ENCODE results near the gene CCL22.
"Not testable (repeated sequence)": the region's sequence is repeated elsewhere in the genome, so short reads cannot be mapped to it uniquely, and the experiment has no call there.

Gene CCL22

DNA sequence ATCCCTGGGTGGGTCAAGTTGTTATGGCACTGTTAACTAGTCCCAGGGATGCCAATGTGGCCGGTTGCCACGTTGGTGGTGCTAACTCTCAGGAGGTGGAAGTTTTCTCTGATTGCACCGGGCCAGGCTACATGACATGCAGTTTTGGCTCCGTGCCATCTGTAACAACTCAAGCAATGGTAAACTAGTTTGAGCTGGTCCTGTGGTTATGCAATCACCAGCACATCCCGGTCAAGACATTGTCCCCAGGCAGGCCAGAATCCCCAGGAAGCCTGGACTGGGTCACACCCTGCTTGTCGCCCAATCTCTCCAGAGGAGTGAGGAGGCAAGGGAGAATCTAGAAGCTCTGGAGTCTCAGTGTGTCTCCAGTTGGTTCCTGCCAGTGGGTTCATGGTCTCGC lies 35.9 kb downstream of the CCL22 start:
- DNase-seq (ENCODE audit: low spot score) = no peak

DNA sequence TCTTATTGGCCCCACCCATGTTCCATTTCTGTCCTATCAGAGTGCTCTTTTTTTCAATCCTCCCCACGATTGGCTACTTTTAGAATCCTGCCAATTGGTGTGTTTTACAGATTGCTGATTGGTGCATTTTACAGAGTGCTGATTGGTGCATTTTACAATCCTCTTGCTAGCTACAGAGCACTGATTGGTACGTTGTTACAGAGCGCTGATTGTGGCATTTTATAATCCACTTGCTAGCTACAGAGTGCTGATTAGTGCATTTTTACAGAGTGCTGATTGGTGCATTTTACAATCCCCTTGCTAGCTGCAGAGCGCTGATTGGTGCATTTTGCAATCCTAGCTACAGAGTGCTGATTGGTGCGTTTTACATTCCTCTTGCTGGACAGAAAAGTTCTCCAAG lies 36.4 kb downstream of the CCL22 start:
- no peak for DNase-seq (ENCODE audit: low spot score)

DNA sequence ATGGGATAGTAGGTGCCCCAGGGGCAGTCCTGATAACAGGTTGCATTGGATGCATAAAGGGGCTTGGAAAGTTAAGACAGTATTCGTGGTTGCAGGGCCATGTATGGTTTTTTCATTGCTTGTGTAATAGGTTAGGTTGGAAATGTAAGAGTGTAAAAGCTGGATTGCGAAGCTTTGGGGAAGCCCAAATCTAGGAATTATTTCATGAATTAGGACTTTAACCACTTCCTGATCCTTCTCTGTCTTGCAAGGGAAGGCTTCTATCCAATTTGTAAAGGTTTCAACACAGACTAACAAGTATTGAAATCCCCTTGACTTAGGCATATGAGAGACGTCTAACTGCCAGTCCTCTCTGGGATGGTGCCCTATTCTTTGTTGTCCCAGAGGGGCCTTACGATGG lies 38.2 kb downstream of the CCL22 start:
- no peak for DNase-seq (ENCODE audit: low spot score)

DNA sequence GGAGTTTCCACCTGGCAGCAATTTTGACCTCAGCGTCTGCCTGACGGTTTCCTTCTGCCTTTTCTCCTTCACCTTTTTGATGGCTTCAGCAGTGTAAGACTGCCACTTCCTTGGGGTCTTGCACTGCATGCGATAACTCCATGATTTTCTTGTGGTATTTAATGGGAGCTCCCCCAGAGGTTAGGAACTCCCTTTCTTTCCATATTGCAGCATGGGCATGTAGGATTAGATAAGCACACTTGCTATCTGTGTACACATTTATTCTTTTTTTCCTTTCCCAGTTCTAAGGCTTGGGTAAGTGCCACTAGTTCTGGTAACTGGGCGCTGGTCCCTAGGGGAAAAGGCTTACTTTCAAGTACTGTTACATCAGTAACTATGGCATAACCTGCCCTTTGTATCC lies 38.9 kb downstream of the CCL22 start:
- DNase-seq (ENCODE audit: low spot score) = not testable (repeated sequence)

DNA sequence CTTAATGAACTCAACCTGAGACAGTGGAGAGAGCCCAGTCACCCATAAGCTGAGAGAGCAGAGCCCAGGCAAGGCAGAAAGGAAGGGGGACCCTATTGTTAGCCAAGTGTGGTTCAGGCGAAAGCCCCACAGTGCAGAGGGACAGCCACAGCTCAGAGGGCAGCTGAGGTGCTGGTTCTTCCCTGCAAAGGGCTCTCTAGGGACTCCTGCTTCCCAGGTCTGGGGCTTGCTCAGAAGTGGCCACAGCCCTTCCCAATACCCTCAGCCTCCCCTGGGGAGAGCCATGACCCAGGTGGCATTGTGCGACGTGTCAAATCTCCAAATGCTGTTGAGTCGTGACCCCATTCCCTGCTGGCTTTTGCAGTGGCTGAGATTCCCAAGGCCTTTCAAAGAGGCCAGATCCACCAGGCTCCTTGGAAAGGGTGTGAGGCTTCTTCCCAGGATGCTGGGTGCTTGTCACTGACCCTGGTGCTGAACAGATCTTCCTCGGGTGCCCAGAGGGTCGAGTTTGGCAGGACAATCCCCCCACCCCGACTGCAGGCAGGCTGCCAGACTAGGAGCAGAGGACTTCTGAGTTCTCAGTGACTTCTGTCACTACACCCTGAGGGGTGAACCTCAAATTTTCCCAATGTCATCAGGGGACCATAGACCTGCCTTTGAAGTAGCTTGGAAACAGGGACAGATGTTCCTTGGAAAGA lies 43.5 kb downstream of the CCL22 start:
- DNase-seq (ENCODE audit: low spot score) = no peak

DNA sequence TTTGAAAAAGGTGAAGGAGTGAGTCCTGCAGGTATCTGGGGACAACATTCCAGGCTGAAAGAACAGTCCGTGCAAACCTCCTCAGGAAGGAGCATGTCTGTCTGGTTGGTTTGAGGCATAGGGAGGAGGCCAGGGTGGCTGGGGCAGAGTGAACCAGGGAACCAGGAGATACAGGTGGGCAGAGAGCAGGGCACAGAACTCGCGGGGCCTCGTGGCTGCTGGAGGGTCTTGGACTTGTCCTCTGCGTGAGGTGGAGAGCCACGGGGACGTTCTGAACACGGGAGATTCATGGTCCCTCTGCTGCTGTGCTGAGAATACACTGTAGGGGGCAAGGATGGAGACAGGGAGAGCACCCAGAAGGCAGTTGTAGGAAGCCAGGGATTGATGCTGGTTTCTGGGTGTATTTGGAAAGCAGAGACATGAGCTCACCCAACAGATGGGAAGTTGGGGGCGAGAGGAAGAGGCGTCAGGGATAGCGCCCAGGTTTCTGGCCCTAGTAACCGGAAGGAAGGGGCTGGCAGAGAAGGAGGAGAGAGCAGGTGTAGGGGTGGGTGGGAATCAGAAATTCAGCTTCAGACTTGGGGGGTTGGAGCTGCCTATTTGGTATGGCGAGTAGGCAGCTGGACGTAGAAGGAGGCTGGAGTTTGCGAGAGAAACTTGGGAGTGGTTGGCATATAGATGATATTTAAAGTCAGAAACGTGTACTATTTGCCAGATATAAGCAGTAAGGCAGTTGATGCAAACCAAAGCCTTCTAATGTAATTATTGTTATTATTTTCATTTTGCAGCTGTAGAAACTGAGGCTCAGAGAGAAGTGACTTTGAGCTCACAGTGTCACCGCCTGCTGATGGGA lies 45.6 kb downstream of the CCL22 start, which contains the start of gene CCL17:
CCL17 (plus strand) TSS at position 803 of the 853 bp plus-strand sequence. CDS start 9,166 bp downstream, outside the sequence.
- DNase-seq (ENCODE audit: low spot score) = no peak

DNA sequence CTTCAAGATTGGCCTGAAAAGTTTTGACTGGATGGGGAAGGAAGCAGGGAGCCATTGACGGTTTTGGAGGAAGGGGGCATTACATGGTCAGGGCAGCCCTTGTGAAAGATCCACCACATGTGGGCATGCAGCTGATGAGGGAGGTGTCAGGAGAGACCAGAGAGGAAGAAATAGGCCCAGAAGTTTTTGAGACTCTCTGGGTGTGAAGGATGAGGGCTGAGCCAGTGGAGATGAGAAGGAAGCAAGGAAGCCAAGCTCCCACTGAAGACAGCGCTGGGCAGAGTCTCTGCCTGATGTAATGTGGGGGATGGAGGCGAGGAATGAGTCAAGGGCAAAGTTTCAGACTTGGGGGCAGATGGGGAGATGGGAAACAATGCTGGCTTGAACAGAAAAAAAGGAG lies 46.5 kb downstream of the CCL22 start:
- no peak for DNase-seq (ENCODE audit: low spot score)

DNA sequence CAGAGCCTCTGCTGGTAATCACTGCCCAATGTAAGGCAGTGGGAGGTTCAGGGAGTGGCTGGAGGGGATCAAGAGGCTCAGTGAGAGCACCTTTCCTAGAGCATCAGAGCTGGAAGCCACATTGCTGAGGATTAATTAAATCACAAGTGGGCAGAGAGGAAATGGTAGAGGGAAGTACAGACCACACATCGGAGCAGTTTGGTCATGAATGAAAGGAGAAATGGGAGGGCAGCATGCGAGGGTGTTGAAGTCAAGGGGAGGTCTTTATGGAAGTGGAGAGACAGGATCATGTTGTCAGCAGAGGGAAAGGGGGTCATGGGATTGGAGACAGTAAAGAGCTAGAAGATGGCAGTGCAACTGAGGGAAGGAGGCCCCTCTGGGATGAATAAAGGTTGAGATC lies 48.3 kb downstream of the CCL22 start:
- DNase-seq (ENCODE audit: low spot score) = no peak

DNA sequence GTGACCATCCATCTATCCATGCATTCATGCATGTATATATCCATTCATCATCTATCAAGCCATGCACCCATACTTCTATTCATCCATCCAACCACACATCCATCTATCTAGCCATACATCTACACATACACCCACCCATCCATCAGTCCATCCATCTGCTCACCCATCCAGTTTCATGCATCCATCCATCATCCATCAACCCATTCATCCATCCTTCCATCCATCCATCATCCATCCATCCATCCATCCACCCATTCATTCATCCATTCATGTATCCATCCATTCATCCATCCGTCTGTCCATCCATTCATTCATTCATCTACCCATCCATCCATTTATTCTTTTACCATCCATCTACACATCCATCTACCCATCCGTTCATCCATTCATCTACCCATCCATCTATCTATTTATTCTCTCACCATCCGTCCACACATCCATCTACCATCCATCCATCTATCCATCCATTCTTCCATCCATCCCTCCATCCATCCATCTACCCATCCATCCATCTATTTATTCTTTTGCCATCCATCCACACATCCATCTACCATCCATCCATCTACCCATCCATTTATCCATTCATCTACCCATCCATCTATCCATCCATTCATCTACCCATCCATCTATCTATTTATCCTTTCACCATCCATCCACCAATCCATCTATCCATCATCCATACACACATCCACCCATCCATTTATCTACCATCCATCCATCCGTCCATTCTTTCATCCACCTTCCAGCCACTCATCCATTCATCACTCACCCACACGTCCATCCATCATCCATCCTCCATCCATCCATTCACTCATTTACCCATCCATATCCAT lies 49.2 kb downstream of the CCL22 start:
- no peak for DNase-seq (ENCODE audit: low spot score)

DNA sequence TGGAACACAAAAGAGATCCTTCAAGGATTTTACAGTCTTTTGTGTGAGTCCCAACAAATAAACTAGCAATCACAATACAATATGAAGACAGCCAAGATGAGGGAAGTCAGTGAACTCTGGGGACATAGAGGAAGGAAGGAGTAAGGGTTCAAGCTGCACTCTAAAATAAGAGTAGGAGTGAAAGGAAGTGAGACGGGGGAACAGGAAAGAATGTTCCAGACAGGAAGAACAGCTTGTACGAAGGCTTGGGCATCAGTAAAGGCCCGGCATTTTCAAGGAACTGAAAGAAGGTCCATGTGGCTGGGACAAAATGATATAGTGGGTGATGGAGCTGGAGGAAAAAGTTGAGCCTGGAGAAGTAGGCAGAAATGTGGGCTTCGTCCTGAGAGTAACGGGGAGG lies 50.5 kb downstream of the CCL22 start:
- no peak for DNase-seq (ENCODE audit: low spot score)

DNA sequence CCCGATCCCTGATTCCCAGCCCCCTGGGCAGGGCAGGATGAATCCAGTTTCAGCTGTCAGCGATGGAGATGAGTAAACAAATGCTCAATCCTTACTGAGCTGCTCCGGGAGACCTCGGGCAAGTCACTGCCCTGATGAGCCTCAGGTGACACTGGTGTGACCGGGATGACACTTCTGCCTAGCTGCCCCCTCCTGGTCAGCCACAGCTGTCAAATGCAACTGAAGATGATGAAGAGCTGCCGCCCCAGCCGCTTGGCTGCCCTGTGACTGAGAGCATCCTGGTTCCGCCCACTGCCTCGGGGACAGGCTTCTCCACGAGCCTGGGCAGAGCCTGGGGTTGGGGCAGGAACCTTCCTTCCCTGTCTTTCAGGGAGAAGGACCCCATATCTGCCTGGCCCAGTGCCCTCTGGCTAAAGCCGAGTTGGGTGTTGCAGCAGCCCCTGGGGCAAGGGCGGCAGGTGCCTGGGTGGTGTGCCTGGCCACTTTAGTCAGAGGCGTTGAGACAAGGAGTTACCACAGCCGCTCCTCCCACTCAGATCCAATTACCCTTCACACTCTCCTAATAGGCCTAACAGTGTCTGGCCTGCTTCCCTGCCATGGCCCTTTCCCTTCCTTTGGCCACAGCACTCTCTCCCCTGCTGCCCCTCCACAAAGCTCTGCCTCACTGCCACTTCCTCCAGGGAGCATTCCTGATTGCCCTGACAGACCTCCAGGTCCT lies 51.4 kb downstream of the CCL22 start:
- DNase-seq (ENCODE audit: low spot score) = no peak

DNA sequence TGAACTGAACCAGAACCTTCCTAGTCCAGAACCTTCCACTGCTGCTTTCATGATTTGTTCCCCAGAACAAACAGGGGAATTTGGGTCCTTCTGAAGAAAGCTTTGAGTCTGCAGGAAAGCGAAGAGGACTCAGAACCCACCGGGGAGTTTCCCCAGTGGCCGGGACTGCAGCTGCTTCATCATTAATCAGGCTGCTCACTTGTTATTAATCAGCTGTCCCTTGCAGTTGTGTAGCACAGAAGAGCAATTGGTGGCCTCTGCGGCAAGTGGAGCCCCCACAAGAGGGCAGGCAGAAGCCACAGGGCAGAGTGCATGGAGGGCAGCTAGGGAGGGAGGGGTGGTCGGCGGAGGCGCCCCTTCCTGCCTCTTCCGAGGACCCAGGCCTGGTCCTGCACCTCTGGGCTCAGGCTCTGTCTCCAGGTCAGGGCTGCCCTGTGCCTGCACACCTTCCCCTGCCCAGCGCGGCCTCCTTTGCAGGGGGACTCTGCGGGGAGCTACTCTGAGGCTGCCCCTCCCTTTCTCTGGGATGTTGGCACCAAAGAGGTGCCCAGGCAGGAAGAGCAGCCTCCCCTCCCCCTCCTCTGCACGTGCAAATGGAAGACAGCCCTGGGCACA lies 52.9 kb downstream of the CCL22 start:
- DNase-seq (ENCODE audit: low spot score) = no peak

DNA sequence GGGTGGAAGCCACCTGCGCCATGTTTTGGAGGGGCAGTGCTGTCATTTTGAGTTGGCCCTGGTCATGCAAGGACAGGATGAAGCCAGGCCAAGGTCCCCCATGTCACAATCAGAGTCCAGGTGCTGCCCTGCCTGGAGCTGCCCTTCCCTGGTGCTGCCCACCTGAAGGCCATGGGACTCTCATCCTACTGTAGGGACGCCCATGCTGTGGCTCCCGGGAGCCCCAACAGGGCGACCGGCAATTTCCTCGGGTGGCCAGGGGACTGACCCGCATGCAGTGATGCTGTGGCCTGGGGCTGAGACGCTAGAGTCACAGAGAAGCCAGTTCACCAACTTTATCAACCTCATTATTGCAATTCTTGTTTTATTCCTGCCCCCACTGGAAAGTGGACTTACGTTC lies 54.0 kb downstream of the CCL22 start:
- DNase-seq (ENCODE audit: low spot score) = no peak

DNA sequence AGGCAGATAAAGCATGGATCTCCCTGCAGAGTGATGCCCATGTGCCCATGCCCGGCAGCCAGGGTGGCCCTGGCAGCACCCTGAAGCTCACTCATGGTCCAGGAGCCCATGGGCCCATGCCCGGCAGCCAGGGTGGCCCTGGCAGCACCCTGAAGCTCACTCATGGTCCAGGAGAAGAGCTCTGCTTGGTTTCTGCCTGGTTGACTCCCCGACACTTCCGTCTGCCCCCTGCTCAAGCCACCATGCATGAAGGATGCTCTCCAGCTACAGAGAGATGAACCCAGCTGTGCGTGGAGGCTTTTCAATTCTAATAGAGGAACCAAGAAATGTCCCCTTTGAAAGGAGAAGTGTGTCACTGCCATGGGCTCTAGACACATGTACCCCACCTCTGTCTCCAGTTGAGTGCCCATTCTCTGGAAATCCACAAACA lies 54.7 kb downstream of the CCL22 start:
- DNase-seq (ENCODE audit: low spot score) = no peak

DNA sequence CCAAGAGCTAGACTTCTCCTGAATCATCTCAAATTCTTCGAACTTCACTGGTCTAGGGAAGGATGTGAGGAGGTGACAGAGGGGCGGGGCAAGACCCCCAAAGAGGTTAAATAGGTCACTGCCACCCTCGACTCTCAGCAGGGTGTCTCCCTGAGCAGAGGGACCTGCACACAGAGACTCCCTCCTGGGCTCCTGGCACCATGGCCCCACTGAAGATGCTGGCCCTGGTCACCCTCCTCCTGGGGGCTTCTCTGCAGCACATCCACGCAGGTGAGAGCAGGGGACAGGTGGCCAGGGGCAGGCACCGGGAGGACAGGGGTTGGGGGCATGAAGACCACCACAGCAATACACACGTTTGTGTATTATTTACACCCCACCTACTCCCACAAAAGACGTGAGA lies 55.1 kb downstream of the CCL22 start:
- DNase-seq (ENCODE audit: low spot score) = no peak

Measured in CD4-positive, alpha-beta T cell treated with Interleukin-15 for 4 hours (primary cell).